ENCODE results near the gene FRAT2. TPM values are rescaled to one million over a fixed set of nuclear protein-coding genes. Genes with fewer than 3 reads are reported as not detected.

The FRAT2 gene
- total and polyA plus RNA-seq, 2 of the 13 experiments (the other 11 are each of a cell fraction or from before 2014, with no cell fraction given): 7.2 to 14.1 TPM

- TF ChIP-seq, protein P1, sequence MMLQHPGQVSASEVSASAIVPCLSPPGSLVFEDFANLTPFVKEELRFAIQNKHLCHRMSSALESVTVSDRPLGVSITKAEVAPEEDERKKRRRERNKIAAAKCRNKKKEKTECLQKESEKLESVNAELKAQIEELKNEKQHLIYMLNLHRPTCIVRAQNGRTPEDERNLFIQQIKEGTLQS (CRISPR knock-in tag; IDR thresholded peaks at IDR 0.05): no peak
- TF ChIP-seq, protein P2, sequence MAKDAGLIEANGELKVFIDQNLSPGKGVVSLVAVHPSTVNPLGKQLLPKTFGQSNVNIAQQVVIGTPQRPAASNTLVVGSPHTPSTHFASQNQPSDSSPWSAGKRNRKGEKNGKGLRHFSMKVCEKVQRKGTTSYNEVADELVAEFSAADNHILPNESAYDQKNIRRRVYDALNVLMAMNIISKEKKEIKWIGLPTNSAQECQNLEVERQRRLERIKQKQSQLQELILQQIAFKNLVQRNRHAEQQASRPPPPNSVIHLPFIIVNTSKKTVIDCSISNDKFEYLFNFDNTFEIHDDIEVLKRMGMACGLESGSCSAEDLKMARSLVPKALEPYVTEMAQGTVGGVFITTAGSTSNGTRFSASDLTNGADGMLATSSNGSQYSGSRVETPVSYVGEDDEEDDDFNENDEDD (CRISPR knock-in tag; IDR thresholded peaks at IDR 0.05; ENCODE audit: borderline replicate concordance): no peak
- TF ChIP-seq ELF4 (CRISPR knock-in tag; IDR thresholded peaks at IDR 0.05; ENCODE audit: borderline replicate concordance) (no peak), GTF2F1 (IDR thresholded peaks at IDR 0.05; ENCODE audit: low read length) (no peak), PAWR (CRISPR knock-in tag; IDR thresholded peaks at IDR 0.05; ENCODE audit: borderline replicate concordance) (no peak), ELF3 (CRISPR knock-in tag; IDR thresholded peaks at IDR 0.05) (peak; percentile 39; the same call in 1 of the 2 replicates), CENPX (CRISPR knock-in tag; IDR thresholded peaks at IDR 0.05) (no peak), ZNF782 (CRISPR knock-in tag; IDR thresholded peaks at IDR 0.05; ENCODE audit: borderline replicate concordance) (no peak), KAT8 (CRISPR knock-in tag; IDR thresholded peaks at IDR 0.05) (no peak), ZNF160 (CRISPR knock-in tag; IDR thresholded peaks at IDR 0.05) (no peak), ZMYM3 (CRISPR knock-in tag; IDR thresholded peaks at IDR 0.05) (no peak), AGO1 (IDR thresholded peaks at IDR 0.05; ENCODE audit: low read depth, low read length, poor library complexity, severe bottlenecking) (peak; percentile 10), ZNF335 (CRISPR knock-in tag; IDR thresholded peaks at IDR 0.05) (no peak), DNMT1 (CRISPR knock-in tag; IDR thresholded peaks at IDR 0.05) (no peak; the same call in 1 of the 2 replicates), TERF1 (CRISPR knock-in tag; IDR thresholded peaks at IDR 0.05) (no peak), CBX5 (CRISPR knock-in tag; IDR thresholded peaks at IDR 0.05; ENCODE audit: borderline replicate concordance) (no peak), POLR2AphosphoS5 (IDR thresholded peaks at IDR 0.05; ENCODE audit: low read depth, low read length) (no peak), MYC (CRISPR knock-in tag; IDR thresholded peaks at IDR 0.05; ENCODE audit: borderline replicate concordance) (no peak; the same call in 1 of the 2 replicates)
- TF ChIP-seq, protein P3, sequence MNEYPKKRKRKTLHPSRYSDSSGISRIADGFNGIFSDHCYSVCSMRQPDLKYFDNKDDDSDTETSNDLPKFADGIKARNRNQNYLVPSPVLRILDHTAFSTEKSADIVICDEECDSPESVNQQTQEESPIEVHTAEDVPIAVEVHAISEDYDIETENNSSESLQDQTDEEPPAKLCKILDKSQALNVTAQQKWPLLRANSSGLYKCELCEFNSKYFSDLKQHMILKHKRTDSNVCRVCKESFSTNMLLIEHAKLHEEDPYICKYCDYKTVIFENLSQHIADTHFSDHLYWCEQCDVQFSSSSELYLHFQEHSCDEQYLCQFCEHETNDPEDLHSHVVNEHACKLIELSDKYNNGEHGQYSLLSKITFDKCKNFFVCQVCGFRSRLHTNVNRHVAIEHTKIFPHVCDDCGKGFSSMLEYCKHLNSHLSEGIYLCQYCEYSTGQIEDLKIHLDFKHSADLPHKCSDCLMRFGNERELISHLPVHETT (CRISPR knock-in tag; conservative IDR thresholded peaks at IDR 0.05): no peak
Observed at GRCh38 chr10:97333601-97334369, 744 bp downstream of the FRAT2 start (continued).
